Stimulated activated CD4-positive, alpha-beta T cell treated with anti-CD3 and anti-CD28 coated beads, Interleukin-12 subunit alpha, Interleukin-12 subunit beta, amount 100 ng/mL, for 4 hours (primary cell): ENCODE results near the gene TCTN1.

ENCODE experiments used
- DNase-seq: peaks from one replicate; pipeline ENCODE4 v3.0.0-alpha.2; 2020

TCTN1 gene

GRCh38 chr12:110686294-110686903 is 72.5 kb downstream of the TCTN1 start:
- no peak for DNase-seq

- no peak for DNase-seq
These were observed 73.7 kb downstream of the TCTN1 start for GRCh38 chr12:110687396-110688169.

- peak; percentile 22 for DNase-seq
These were observed 74.7 kb downstream of the TCTN1 start, which contains the start of gene HVCN1 for GRCh38 chr12:110688446-110689280. Gene HVCN1, minus strand, starts transcription at chr12:110689115. Its CDS starts 5,870 bp downstream, at chr12:110683245.

- DNase-seq: peak; percentile 32
These were observed 75.6 kb downstream of the TCTN1 start for GRCh38 chr12:110689281-110690126.

GRCh38 chr12:110690127-110690430 is 76.2 kb downstream of the TCTN1 start:
- DNase-seq: no peak

GRCh38 chr12:110693731-110694130 is 79.8 kb downstream of the TCTN1 start:
- DNase-seq: no peak

- no peak for DNase-seq
These were observed 80.5 kb downstream of the TCTN1 start for GRCh38 chr12:110694330-110694901.

- no peak for DNase-seq
These were observed 82.4 kb downstream of the TCTN1 start for GRCh38 chr12:110696283-110696682.

- DNase-seq: no peak
These were observed 83.3 kb downstream of the TCTN1 start for GRCh38 chr12:110697236-110697635.

- peak; percentile 59 for DNase-seq
These were observed 84.4 kb downstream of the TCTN1 start for GRCh38 chr12:110698171-110698902.
